GM21423 (cell line): Measurements from ENCODE around the gene MRM2.

ENCODE experiments used
- ATAC-seq: cut with Tn5 transposase; IDR thresholded peaks from one replicate; pipeline ENCODE4 v1.9.1; 2021; ENCODE audit warnings: mild to moderate bottlenecking, moderate library complexity; ENCODE audit not compliant: unreplicated experiment

The MRM2 gene

DNA sequence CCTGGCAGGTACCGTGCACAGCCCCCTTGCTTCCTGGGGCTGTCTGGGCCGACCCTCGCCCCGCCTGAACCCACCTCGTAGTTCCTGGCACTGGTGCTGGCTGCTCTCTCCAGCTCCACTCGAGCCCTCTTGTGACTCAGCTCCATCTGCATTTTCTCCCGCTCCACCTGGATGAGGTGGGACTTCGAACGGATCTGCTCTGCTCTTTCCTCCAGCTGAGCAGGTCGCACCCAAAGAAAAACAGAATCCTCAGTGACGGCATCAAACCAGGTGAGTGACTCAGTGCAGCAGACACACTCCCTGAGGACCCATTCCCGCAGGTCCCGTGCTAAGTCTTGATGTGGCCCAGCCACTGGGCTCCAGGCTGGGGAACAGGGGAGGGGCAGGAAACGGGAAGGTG lies 16.7 kb downstream of the MRM2 start:
- no peak for ATAC-seq

DNA sequence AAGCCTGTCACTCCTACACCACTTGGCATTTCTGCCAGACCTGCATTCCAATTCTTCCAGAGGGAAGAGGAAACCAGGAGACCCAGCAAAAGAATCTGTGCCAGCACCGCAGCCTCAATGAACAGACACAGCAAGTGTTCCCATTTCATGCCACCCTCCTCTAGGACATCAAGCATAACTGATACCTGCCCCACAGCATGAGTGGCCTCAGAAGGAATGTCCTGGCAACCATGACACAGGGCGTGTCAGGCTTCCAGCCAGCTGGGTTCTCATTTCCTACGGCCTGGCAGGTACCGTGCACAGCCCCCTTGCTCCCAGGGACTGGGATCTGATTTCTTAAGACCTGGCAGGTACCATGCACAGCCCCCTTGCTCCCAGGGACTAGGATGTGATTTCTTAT lies 17.1 kb downstream of the MRM2 start:
- no peak for ATAC-seq

DNA sequence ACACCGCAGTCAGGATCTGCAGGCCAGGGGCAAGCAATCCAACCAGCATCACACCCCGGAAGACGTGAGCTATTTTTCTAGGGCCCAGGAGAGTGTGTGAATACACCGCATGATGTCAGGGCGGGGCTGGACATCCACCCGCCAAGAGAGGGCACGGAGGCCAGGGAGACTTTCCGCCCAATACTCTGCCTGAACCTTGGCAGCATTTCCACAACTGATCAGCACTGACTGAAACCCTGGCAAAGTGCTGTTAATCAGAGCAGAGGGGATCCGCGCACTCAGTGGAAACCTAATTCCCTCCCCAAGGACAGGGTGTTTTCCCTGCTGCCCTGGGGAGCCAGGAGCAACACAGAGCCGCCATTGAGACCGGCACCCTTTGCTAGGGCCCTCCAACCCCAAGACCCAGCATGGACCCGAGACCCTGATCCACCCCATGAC lies 17.5 kb downstream of the MRM2 start:
- ATAC-seq = no peak

DNA sequence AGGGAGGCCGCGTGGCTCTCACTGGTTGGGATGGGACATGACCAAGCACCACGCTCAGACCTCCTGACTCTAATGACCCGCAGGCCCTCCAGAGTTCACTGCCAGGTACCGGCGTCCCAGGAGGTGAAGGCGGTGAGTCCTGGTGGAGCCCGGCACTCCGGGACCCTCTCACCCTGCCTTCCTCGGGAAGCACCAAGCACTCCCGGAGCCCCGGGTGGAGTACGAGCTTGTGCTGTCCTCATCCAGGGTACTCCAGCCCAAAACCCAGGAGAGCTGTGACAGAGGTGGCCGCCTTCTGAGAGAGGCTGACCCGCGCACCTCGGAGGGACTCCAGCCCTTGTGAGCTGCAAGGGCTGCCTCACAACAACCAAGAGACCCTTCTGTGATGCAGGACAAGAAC lies 18.7 kb downstream of the MRM2 start:
- no peak for ATAC-seq

DNA sequence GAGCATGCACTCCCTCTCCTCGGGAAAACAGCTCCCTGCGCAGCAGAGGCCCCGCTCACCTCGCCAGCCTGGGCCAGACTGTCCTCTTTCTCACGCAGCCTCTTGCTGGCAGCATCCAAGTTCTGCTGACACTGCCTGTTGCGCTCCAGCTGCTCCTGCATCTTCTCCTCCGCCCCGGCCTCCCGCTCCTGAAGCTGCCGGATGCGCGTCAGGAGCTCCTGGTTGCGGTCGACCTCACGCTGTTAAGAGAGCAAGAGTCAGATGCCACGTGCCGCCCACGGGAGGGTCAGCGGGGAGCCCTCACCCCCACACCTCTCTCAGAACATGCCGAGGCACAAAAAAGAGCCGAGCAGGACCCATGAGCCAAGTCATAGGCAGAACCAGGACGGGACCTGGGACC lies 19.5 kb downstream of the MRM2 start:
- no peak for ATAC-seq

DNA sequence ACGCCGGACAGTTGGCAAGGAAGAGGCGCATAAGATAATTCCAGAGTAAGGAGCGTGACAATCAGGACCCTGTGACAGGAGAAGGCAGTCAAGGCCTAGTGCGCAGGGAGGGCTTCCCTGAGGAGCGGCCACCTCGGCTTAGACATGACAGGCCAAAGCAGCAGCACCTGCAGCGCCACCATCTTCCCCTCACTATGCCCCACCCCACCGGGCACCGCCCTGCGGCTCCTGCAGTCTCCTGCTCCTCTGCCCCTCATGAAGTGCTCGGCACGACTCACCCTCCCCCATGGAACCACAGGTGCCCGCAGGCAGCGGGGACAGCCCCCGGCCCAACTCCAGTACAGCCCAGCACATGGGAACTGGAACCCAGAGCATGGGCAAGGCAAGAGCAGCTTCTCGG lies 21.1 kb downstream of the MRM2 start:
- ATAC-seq = no peak

DNA sequence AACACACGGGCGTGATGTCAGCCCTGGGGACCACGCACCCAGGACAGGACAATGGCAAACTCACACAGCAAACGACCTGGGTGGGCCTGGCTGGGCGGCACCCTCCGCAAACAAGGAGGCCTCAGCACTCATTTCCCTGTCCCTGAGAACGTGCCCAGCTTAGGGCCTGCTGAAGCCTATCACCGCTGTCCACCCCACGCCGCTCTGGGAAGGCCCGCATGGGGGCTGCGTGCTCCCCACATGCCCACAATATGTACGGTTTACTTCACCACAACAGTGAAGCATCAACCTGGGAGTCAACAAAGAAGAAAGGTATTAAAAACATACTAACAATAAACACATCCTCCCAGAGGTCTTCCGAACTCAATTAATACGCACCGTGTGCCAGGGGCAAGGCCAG lies 21.5 kb downstream of the MRM2 start:
- no peak for ATAC-seq

DNA sequence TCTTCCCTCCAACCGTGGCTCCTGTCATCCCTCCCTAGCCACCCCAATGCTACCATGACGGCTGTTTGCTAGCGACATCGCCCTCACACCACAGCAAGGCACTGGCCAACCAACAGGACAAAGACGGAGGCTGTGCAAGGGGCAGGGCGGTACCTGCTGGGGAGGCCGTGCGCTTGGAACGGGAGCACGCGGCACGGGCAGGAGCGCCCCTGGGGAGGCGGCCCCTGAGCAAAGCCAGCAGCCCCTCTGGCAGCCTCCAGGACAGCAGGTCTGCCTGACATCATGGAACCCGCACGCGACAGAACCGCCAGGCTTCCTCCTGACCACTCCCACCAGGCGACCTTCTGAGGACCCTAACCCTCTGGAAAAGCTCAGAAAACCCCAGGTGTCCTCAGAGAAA lies 22.0 kb downstream of the MRM2 start:
- no peak for ATAC-seq

DNA sequence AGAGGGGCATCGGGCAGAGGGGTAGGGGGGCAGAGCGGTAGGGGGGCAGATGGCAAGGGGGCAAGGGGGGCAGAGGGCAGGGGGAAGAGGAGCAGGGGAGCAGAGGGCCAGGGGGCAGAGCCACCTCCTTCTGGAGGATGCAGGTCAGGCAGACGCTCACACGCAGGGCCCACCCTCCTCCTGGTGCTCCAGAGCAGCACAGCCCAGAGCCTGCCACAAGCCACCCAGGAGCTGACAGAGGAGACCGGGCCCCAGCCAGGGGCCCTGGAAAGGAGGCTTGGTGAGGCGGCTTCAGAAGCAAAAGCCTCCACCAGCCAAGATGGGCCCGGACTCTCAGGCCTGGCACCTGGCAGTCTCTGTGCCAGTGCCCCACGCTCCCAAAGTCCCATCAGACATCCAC lies 22.4 kb downstream of the MRM2 start:
- ATAC-seq = no peak

DNA sequence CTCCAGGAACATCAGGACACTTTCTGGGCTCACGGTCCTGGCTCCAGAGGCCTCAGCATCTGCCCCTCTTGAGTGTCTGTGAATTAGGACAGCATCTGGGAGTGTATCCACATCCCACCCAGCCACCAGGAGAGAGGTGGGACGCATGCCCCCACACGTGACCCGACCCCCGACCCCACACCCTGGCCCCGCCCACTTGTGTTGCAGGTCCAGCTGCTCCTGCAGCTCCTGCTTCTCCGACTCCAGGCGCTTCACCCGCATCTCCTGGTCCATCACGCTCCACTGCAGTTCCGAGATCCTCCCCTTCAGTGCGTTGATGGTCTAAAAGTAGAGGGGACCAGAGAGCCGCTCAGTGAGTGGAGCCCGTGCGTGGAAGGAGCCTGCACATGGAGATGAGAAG lies 22.9 kb downstream of the MRM2 start:
- ATAC-seq = no peak

DNA sequence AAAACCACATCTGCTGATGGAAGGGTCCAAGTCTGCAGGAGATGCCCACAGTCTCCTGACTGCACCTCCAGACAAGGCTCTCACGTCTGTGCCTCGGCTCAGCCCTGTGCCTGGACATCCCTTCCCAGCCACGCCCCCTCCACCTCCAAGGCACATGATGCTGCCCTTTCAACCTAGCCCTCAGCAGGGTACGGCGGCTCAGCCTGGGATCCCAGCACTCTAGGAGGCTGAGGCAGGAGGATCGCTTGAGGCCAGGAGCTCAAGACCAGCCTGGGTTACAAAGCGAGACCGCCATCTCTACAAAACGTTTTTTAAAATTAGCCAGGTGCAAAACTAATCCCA lies 23.6 kb downstream of the MRM2 start:
- ATAC-seq = no peak

DNA sequence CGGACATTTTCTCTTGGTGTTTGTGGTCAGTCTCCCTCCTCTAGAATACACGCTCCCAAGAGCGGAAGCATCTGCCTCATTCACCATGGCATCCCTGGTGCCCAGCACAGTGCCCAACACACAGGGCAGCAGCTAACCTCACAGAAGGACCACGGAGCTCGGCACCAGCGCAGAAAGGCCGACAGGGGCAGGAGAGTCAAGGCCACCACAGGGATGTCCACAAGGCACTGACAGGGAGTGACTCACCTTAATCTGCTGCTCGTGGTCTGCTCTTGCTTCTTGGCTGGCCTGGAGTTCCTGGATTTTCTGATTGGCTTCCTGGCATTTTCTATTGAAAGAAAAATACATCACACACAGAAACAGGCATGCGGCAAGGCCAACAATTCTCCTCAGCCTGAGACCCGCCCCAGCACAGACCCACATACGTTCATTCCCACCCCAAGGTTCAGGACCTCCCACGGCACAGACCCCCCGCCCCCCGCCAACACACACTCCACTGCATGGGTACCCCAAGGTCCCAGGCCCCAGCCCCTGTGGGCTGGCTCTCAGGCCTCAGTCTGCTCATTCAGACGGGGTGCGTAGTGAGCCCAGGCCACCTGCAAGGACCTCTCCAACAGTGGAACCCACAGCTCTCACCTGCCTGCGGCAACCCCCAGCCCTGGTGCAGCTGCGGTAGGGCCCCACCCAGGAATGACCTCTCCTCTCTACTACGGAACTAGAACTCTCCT lies 24.1 kb downstream of the MRM2 start:
- no peak for ATAC-seq

DNA sequence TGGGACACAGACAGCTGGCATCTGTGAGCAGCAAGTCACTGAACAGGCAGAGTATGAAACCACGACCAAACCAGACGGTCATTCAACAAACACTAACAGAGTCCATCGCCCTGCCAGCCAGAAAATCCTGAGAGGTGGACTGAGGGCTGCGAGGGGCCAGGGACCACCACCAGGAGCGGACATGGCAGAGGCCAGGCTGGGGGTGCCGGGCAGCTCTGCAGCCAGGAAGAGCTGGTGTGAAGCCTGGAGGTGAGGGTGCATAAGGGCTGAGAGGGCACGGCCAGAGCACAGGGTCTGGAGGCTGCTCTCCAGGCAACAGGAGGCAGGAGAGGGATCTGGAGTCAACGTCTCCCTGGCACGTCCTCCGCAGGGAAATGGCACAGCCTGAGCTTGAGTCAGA lies 24.8 kb downstream of the MRM2 start:
- no peak for ATAC-seq

DNA sequence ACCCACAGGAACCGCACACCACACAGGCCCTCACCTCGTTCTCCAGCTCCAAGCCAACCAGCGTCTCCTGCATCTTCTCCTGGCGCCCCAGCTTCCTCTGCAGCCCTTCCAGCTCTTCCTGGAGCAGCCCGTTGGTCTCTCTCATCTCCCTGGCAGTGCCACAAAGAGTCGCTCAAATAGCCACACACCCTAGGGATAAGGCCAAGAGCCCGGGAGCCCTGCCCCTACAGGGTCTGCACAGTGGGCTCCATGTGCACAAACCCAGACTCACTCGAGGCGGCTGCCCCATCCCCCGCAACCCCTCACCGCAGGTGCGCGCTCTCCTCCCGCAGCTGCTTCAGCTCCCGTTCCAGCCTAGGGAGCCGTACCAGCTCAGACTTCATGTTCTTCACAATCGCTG lies 26.2 kb downstream of the MRM2 start:
- no peak for ATAC-seq

DNA sequence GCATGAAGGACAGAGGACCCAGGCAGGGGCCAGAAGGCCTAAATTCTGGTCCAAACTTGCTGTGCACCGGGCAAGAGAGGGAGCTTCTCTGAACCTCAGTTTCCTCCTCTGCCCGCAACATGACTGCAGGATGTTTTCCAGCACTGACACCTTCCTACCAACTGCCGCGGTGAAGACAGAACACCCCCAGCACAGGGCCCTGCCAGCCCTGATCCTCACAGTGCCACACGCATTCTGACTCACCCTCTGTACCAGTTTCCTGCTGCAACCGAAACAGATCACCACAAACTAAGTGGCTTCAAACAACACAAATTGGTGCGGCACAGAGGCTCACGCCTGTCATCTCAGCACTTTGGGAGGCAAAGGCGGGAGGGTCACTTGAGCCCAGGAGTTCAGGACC lies 27.4 kb downstream of the MRM2 start:
- no peak for ATAC-seq

DNA sequence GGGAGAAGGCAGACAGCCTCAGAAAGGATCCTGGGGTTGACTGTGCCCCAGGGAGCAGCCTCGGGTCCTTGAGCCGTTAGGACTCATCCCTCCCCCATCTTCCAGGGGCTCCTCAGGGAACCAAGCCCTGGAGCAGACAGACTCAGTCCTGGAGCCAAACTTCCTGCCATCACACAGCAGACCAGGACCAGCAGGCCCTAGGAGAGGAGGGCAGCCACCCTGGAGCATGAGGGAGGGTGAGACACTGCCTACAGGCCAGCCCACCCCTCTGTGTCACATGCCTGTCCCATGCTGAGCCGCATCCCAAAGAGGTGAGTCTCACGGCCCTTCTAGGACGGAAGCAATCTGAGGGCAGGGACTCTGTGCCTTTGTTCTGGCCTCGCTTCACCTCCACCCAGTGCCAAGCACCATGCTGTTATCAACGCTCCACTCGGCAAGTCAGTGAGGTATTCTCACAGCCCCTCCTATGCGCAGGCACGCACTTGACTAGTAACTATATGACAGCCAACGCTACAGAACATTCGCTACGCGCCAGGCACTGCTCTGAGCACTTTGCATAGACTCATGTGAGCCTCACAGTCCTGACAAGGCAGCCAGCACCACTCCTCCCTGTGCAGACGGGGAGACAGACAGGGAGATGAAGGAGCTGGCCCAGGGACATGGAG lies 28.3 kb downstream of the MRM2 start:
- ATAC-seq = no peak

DNA sequence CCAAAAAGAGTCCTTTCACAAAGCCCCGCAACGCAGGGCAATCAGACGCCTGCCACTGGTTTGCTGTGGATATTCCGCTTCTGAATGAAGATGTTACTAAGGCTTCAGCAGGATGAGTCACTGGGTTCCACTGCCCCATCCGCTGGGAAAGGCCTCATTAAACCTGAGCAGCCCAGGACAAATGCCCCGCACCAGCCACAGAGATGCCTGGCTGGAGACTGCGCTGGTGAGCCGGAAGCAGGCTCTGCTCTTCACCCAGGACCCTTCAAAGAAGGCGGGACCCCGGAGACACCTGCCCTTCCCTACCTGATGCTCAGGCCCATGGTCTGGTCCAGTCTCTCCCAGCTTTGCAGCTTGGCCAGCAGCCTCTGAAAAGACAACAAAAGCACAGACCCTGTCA lies 29.1 kb downstream of the MRM2 start:
- no peak for ATAC-seq

DNA sequence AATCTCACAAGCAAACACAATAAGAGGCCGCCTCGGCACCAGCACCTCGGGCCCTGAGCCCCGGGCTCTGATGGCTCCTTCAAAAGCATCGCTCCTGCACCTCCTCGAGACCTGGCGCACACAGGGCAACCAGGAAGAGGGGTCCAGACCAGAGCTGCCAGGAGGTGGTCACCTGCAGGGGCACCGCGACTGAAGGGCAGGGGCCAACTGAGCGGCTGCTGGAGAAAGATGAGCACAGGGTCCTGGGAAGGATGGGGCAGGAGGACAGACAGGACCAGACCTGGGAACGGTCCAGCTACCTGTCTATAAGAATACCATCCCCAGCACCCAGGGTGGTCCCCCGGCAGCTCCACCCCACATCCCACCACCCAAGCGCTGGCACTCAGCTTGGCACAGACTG lies 30.1 kb downstream of the MRM2 start:
- ATAC-seq = no peak

DNA sequence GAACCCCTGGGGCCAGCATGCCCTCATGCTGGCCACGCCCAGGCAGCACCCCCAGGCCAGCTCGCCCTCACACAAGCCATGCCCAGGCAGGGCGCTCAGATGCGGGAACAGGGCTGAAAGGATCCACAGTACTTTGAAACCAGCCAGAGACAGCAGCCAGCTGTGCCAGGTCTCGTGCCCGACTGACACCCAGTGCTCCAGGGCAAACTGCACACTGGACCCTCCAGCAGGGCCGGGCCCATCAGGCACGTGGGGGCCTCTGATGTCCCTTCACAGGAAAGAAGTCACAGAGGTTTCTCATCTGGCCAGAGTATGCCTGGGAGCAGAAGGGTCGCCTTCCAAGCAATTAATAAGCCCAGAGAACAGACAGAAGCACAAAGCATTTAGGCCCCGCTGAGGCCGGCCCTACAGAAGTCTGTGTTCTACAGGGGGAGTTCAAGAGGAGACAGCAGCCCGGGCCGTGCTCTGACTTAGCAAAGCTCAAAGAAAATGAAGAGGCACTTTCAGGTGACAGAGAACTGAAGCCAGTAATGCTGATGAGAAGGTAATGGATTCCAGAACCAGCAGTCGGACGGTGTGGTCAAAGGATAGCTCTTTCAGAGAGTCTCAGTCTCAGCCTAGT lies 30.6 kb downstream of the MRM2 start:
- ATAC-seq = no peak

DNA sequence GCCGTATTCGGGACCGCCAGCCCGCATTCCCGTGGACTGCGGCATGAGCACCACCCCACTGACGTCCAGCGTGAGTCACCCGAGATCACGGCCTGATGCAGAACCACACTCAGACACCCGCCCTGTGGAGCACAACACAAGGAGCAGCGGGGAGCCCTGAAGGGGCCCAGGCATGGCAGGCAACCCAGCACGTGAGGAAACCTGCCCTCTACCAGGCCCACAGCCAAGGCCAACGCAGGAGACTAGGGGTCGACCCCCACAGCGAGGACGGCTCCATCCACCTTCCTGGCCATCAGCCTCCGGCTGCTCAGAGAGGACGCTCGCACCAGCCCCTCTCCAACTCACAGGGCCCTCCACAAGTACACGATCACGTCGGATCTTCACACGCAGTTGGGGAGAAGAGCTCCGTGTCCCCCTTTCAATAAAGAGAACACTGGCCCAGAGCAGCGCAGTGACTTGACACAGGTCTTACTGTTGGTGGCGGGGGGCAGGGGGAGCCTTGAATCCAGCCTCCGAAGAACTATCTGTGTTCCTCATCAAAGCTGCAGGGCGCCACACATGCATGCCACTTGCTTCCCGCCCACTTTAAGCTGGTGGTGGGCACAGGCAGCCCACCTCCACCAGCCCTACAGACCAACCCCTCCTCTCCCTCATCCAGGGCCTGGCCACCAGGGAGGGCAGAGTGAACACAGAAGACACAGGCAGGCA lies 31.3 kb downstream of the MRM2 start:
- no peak for ATAC-seq

DNA sequence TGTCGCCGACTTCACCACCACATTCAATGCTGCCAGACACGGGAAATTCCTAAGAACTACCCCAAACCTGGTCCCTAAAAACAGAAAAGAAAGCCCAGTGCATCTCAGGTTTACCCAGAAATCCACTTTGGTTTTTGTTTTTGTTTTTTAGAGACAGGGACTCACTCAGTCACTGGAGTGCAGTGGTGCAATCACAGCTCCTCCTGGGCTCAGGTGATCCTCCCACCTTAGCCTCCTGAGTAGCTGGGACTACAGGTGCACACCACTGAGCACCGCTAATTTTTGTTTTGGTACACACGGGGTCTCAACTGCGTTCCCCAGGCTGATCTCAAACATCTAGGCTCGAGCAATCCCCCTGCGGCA lies 32.1 kb downstream of the MRM2 start:
- no peak for ATAC-seq
